GM23248 (cell line): ENCODE measurements around the gene RCAN2.

Source experiments
- EZH2 ChIP-seq: fragments of 200-600 bp; sonication (generic); IDR thresholded peaks from 2 replicates; pipeline ENCODE4 v1.6.1; 2018; ENCODE audit warnings: antibody characterized with exemption, mild to moderate bottlenecking; ENCODE audit not compliant: insufficient read depth, poor library complexity, severe bottlenecking
- EZH2phosphoT487 ChIP-seq: fragments of 200-600 bp; sonication (generic); IDR thresholded peaks from 2 replicates; pipeline ENCODE4 v1.6.1; 2018; ENCODE audit warnings: antibody characterized with exemption, moderate library complexity, mild to moderate bottlenecking, low read depth; ENCODE audit not compliant: insufficient read depth

DNA sequence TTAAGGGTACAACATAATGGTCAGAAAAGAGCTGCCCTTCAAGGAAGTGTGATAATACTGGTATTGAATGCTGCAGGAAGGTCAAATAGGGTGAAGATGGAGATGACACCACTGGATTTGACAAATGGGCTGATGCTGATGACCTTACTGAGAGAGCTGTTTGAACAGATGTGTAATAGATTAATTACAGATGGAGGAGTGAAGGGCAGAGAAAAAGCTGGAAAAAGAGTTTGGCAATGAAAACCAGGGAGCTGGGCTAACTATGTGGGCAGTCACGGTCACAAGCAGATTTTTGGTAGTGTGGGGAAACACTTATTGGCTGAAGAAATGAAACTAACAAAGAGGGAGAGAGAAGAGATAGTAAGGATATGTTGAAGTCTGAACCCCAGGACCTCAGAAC lies 236.9 kb downstream of the RCAN2 start:
- TF ChIP-seq EZH2 (no peak), EZH2phosphoT487 (no peak)
